Kidney epithelial cell (primary cell): Measurements from ENCODE around the gene UQCR10. TPM values are rescaled to one million over a fixed set of nuclear protein-coding genes. Genes with fewer than 3 reads are reported as not detected.

Source experiments
- DNase-seq: peaks from one replicate; pipeline ENCODE4 v3.0.0-alpha.2; 2010; ENCODE audit warnings: low read depth
- H3K27me3 ChIP-seq: 2 replicates; pipeline ENCODE4 v1.6.0; 2011; ENCODE audit warnings: low read length; ENCODE audit not compliant: control insufficient read depth, insufficient read depth
- H3K36me3 ChIP-seq: 2 replicates; pipeline ENCODE4 v1.5.1; 2011; ENCODE audit warnings: low read length; ENCODE audit not compliant: control insufficient read depth, insufficient read depth
- H3K4me3 ChIP-seq: 2 replicates; pipeline ENCODE4 v1.5.1; 2011; ENCODE audit warnings: low read depth, mild to moderate bottlenecking, control low read depth, low read length
- CTCF ChIP-seq: IDR thresholded peaks from 2 replicates; pipeline ENCODE4 v1.5.1; 2011; ENCODE audit warnings: mild to moderate bottlenecking, moderate library complexity, low read length, control low read depth, inconsistent platforms; ENCODE audit not compliant: insufficient read depth, poor library complexity, severe bottlenecking
- total RNA-seq: library from RNA; depleted of rRNA; stranded (reverse); fragments of >200 nt; gene quantifications from 2 replicates; pipeline ENCODE4 v1.2.3, GENCODE V29; 2015

The UQCR10 gene
- total RNA-seq, 1 donor from 2014 or later, result 62.0 TPM

DNA sequence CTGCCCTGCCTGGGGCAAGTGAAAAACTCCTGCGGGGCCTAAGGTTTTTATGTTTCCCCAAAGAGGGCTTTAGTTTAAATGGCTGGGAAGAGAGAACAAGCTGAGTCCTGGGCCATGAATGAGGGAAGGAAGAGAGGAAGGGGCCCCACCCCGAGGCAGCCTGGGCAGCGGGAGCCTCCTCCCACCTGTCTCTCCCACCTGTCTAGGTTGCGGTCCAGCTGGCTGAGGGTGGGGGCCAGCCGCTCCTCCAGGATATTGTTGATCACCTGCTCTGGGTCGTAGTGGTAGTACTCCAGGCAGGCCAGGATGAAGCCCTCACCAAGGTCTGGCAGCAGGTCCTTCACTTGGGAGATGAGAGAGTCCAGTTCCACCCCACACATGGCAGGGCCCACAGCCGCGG lies 34.6 kb downstream of the UQCR10 start:
- DNase-seq, result no peak
- Histone ChIP-seq H3K36me3 (no peaks in the 10 kb centered on the region), H3K27me3 (no peaks in the 10 kb centered on the region), H3K4me3 (no peak overlapping the region)
- TF ChIP-seq CTCF, result no peak

DNA sequence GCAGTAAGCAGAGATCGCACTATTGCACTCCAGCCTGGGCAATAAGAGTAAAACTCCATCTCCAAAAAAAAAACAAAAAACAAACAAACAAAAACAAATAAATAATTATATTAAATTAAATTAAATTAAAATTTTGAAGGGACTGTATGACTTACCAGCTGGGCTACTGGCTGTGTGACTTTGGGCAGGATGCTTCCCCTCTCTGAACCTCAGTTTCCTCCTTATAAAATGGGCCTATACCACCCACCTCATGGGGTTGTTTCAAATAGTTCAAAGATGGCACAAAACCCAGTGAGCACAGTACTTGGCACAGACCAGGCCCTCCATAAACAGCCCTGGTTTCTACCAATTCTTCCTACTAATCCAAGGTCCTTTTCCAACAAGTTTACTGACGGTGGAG lies 36.0 kb downstream of the UQCR10 start:
- Histone ChIP-seq H3K27me3 (no peaks in the 10 kb centered on the region), H3K4me3 (no peak overlapping the region), H3K36me3 (no peaks in the 10 kb centered on the region)
- TF ChIP-seq CTCF, result no peak
- no peak for DNase-seq

GRCh38 chr22:29804985-29805384 lies 37.8 kb downstream of the UQCR10 start:
- no peak overlapping the region for H3K4me3 ChIP-seq
- no peak for DNase-seq
- TF ChIP-seq CTCF, result no peak
- H3K36me3 ChIP-seq, result no peaks in the 10 kb centered on the region
- H3K27me3 ChIP-seq, result no peaks in the 10 kb centered on the region

DNA sequence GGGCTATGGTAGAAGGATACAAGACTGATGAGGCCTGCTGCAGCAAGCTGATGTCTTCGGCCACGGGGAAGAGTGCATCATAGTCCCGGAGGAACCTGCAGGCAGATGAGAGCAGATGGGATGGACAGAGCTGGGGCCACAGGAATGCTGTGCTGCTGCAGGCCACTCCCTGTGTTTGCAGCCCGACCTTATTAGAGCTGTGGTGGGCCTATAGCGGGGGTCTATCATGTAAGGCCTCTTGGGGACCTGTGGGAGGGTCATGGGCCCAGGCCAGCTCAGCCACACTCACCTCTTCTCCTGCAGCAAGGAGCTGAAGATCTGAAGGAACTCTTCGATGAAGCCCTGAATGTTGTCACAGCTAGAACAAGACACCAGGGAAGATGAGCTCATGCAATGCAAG lies 39.0 kb downstream of the UQCR10 start:
- no peak for DNase-seq
- Histone ChIP-seq H3K36me3 (no peaks in the 10 kb centered on the region), H3K4me3 (no peak overlapping the region), H3K27me3 (no peaks in the 10 kb centered on the region)
- no peak for TF ChIP-seq CTCF

DNA sequence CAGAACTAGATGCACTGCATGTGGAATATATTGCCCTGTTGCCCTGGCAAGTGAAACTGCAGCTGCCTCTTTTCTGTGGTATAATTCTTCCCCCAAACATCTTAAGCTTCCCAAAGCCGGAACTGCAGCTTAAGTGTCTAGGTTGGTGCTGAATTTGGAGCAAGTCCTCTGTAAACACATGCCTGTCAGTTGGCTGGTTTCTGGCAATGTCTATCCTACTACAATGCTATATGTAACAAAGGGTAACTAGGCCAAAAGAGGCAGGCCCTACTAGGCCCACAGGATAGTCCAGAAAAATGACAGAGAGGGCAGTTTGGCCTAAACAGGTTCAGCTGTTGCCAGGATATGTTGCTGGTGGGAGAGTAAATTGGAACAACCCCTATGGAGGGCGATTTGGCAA lies 43.0 kb downstream of the UQCR10 start:
- H3K27me3 ChIP-seq, result no peaks in the 10 kb centered on the region
- no peak overlapping the region for H3K4me3 ChIP-seq
- no peak for DNase-seq
- no peak for TF ChIP-seq CTCF
- H3K36me3 ChIP-seq, result peaks cover 1% of the 10 kb centered on the region

DNA sequence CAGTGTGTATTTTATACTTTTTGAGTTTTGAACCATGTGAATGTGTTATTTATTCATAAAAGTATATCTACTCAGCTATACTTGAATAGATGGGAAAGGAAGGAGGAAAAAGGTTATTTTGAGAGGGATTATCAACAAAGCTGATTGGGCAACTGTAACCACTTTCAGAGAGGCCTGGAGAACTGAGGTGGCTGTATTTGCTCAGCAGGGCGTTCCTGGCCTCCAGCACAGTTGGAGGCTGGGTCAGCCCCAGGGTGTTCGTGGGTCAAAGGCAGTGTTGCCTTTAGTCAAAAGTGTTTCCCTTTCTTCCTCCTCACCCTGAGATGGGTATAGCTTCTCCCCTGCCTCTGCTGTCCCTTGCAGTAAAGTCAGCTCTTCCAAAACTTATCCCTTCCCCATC lies 44.2 kb downstream of the UQCR10 start:
- no peak for DNase-seq
- H3K4me3 ChIP-seq, result no peak overlapping the region
- H3K36me3 ChIP-seq, result peaks cover 1% of the 10 kb centered on the region
- H3K27me3 ChIP-seq, result no peaks in the 10 kb centered on the region
- TF ChIP-seq CTCF, result no peak
